ENCODE results near the gene VWA8. TPM values are rescaled to one million over a fixed set of nuclear protein-coding genes. Genes with fewer than 3 reads are reported as not detected.

The VWA8 gene
- total RNA-seq, 1 experiment from 2014 or later = 22.6 TPM

- no peak overlapping the region for H3K4me2 ChIP-seq (ENCODE audit: low read length)
- no peak overlapping the region for H3K4me3 ChIP-seq (replicated peaks in 1 of 2; ENCODE audit: low read depth in 1 of 2, low read length in 2 of 2)
- no peak overlapping the region for H3K9ac ChIP-seq (ENCODE audit: low read length)
- DNase-seq (ENCODE audit: low read depth, low spot score) (no peak), ATAC-seq (no peak)
- no peaks in the 10 kb centered on the region for H4K20me1 ChIP-seq (ENCODE audit: insufficient read depth)
- ChIA-PET POLR2A (no interaction called here), CTCF (no interaction called here), RAD21 (ENCODE audit: low non-redundant PET in 1 of 2, low total read pairs in 2 of 2, uncharacterized antibody in 2 of 2, unreplicated experiment in 2 of 2) (no interaction called here)
- BruUV-seq (replicated peaks) = no TSS peak
- intact Hi-C loops (cut with micrococcal nuclease) = no loop called here
- peaks cover 0 to 12% of the 10 kb centered on the region in 2 experiments; a peak in 2 of 4 replicates for H3K36me3 ChIP-seq (ENCODE audit: control insufficient read depth in 1 of 2, insufficient read depth in 2 of 2, low read length in 2 of 2)
- H3K27ac ChIP-seq (ENCODE audit: low read depth, low read length) = no peak overlapping the region
- no peaks in the 10 kb centered on the region for H3K79me2 ChIP-seq (ENCODE audit: insufficient read depth, low read length)
- no peaks in the 10 kb centered on the region for H3K27me3 ChIP-seq (ENCODE audit: insufficient read depth, low read length)
- TF ChIP-seq SRF (IDR thresholded peaks at IDR 0.05; ENCODE audit: low read depth) (no peak), POLR2A (IDR thresholded peaks at IDR 0.05; ENCODE audit: borderline replicate concordance, extremely low read depth, insufficient read depth, insufficient read length) (no peak), EZH2 (IDR thresholded peaks at IDR 0.05) (no peak), SP1 (IDR thresholded peaks at IDR 0.05; ENCODE audit: low read depth) (no peak), ZFX (IDR thresholded peaks at IDR 0.05) (no peak), TCF7L2 (IDR thresholded peaks at IDR 0.05; ENCODE audit: borderline replicate concordance, extremely low read depth, insufficient read depth, insufficient read length) (no peak), SIN3A (IDR thresholded peaks at IDR 0.05; ENCODE audit: low read depth) (no peak), ATF3 (IDR thresholded peaks at IDR 0.05) (no peak)
- no peaks in the 10 kb centered on the region for H3K9me2 ChIP-seq (ENCODE audit: insufficient read depth)
- H2AFZ ChIP-seq (ENCODE audit: low read depth, low read length, poor library complexity, severe bottlenecking) = no peak overlapping the region
- no peaks in the 10 kb centered on the region for H3K9me3 ChIP-seq (ENCODE audit: control insufficient read depth in 1 of 2, insufficient read depth in 1 of 2, low read depth in 1 of 2, low read length in 2 of 2)
- H3K4me1 ChIP-seq (ENCODE audit: control insufficient read depth in 1 of 2, insufficient read depth in 2 of 2, low read length in 2 of 2) = peaks cover 13% of the 10 kb centered on the region in 2 experiments
Measured at GRCh38 chr13:41823476-41823875, 137.4 kb downstream of the VWA8 start.

- intact Hi-C loops (cut with micrococcal nuclease) = no loop called here
- ChIA-PET POLR2A (no interaction called here), CTCF (no interaction called here)
Measured at GRCh38 chr13:41822560-41822959, 138.3 kb downstream of the VWA8 start.

More at GRCh38 chr13:41822560-41822959, 138.3 kb downstream of the VWA8 start:
- RAD21 ChIA-PET (ENCODE audit: low non-redundant PET in 1 of 2, low total read pairs in 2 of 2, uncharacterized antibody in 2 of 2, unreplicated experiment in 2 of 2) = no interaction called here
- peaks cover 4% of the 10 kb centered on the region in 2 experiments for H3K4me1 ChIP-seq (ENCODE audit: control insufficient read depth in 1 of 2, insufficient read depth in 2 of 2, low read length in 2 of 2)
- H3K36me3 ChIP-seq (ENCODE audit: control insufficient read depth in 1 of 2, insufficient read depth in 2 of 2, low read length in 2 of 2) = peaks cover 0 to 12% of the 10 kb centered on the region in 2 experiments; a peak in 2 of 4 replicates
- ATAC-seq (no peak), DNase-seq (ENCODE audit: low read depth, low spot score) (no peak)
- no peaks in the 10 kb centered on the region for H4K20me1 ChIP-seq (ENCODE audit: insufficient read depth)
- H3K9me2 ChIP-seq (ENCODE audit: insufficient read depth) = no peaks in the 10 kb centered on the region
- no peak overlapping the region for H2AFZ ChIP-seq (ENCODE audit: low read depth, low read length, poor library complexity, severe bottlenecking)
- H3K9ac ChIP-seq (ENCODE audit: low read length) = no peak overlapping the region
- H3K79me2 ChIP-seq (ENCODE audit: insufficient read depth, low read length) = no peaks in the 10 kb centered on the region
- no peaks in the 10 kb centered on the region for H3K9me3 ChIP-seq (ENCODE audit: control insufficient read depth in 1 of 2, insufficient read depth in 1 of 2, low read depth in 1 of 2, low read length in 2 of 2)
- no peak overlapping the region for H3K27ac ChIP-seq (ENCODE audit: low read depth, low read length)
- H3K4me3 ChIP-seq (replicated peaks in 1 of 2; ENCODE audit: low read depth in 1 of 2, low read length in 2 of 2) = no peak overlapping the region
- H3K4me2 ChIP-seq (ENCODE audit: low read length) = no peak overlapping the region
- no peaks in the 10 kb centered on the region for H3K27me3 ChIP-seq (ENCODE audit: insufficient read depth, low read length)
- TF ChIP-seq SIN3A (IDR thresholded peaks at IDR 0.05; ENCODE audit: low read depth) (no peak), RAD21 (IDR thresholded peaks at IDR 0.05; ENCODE audit: low read depth) (no peak), MAX (IDR thresholded peaks at IDR 0.05) (no peak), REST (IDR thresholded peaks at IDR 0.05; ENCODE audit: low read depth) (no peak), JUND (IDR thresholded peaks at IDR 0.05) (no peak), CEBPB (IDR thresholded peaks at IDR 0.05; ENCODE audit: low read depth) (no peak), ZFX (IDR thresholded peaks at IDR 0.05) (no peak), ZBTB33 (IDR thresholded peaks at IDR 0.05; ENCODE audit: extremely low read depth, insufficient replicate concordance, low read length) (no peak), CBX3 (IDR thresholded peaks at IDR 0.05; ENCODE audit: low read depth) (no peak)
- BruUV-seq (replicated peaks) = no TSS peak

All from HCT116 (cell line).